Occipital lobe (tissue), 2 donors: ENCODE measurements around the gene SLC35E4. TPM values are rescaled to one million over a fixed set of nuclear protein-coding genes. Genes with fewer than 3 reads are reported as not detected.
"Not testable (repeated sequence)": the region's sequence is repeated elsewhere in the genome, so short reads cannot be mapped to it uniquely, and the experiment has no call there.

Source experiments
- DNase-seq: peaks from one replicate; lab custom pipeline; 2025; lab: John Stamatoyannopoulos, UW
- total RNA-seq: library from RNA; depleted of rRNA; stranded (reverse); fragments of >200 nt; gene quantifications from one replicate; pipeline ENCODE4 v1.2.3, GENCODE V29; 2014

Gene SLC35E4, protein sequence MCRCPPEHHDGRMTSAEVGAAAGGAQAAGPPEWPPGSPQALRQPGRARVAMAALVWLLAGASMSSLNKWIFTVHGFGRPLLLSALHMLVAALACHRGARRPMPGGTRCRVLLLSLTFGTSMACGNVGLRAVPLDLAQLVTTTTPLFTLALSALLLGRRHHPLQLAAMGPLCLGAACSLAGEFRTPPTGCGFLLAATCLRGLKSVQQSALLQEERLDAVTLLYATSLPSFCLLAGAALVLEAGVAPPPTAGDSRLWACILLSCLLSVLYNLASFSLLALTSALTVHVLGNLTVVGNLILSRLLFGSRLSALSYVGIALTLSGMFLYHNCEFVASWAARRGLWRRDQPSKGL
- total RNA-seq, result 5.5 TPM

DNA sequence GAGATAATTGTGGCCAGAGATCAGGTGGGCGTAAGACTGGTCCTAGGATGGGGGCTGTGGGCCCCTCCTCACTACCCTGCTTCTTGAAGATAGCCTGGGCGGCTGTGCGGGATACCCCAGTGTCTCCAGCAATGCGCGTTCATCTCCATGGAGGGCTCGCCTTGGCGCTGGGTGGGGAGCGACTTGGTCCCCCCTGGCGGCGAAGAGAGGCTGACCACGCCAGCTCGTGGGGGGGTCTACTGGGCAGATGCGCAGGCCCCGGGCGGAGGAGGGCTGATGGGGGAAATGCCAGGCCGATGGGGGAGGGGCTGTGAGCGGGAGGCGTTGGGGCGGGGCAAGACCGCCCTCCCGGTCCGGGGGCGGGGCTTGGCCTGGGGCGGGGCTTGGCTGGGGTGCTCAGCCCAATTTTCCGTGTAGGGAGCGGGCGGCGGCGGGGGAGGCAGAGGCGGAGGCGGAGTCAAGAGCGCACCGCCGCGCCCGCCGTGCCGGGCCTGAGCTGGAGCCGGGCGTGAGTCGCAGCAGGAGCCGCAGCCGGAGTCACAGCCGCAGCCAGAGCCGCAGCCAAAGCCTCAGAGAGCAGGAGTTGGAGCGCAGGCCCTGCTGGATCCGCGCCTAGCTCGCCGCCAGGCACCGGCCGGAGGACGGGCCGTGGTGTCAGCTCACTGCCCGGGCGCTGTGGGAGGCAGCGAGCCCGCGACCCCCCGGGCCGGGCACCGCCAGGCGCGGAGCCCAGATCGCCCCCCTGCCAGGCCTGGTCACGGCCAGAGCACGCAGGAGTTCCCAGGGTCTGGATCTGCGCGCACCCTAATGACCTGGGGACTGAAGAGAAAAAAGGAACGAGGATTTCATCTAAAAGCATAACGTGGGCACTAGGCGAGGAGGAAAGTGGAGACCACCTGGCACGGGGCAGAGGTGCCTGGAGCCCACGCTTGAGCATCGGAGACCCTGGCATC lies at the start of gene SLC35E4:
SLC35E4 (plus strand) TSS at position 509 of the 953 bp plus-strand sequence. CDS start 670 bp downstream, outside the sequence.
- peak; percentile 95 for DNase-seq

DNA sequence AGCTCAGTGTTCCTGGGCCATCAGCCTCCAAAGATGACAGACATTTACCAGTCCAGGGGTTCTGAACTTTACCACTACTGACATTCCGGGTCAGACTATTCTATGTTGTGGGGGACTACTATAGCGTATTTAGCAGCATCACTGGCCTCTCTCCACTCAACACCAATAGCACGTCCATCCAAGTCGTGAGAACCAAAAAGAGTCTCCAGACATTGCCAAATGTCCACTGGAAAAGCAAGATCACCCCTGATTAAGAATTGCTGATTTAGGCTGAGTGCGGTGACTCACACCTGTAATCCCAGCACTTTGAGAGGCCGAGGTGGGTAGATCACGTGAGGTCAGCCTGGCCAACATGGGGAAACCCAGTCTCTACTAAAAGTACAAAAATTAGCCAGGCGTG lies 49.2 kb upstream of the SLC35E4 start:
- DNase-seq, result no peak

DNA sequence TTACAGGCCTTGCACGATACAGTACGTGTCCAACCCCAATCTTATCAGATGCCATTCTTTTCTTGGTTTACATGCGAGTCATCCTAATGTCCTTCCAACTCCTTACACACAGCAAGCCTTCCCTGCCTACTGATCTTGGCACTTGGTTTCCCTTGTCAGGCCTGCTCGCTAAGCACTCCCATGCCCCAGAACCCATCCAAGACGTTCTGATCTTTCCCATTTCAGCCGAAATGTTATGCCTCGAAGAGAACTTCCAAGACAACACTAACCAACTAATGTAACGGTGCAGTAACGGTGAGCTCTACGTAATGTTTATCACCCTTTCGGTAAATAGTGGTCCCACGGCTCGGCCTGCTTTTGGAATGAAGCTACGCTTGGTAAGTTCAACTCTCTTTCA lies 44.4 kb upstream of the SLC35E4 start:
- no peak for DNase-seq

DNA sequence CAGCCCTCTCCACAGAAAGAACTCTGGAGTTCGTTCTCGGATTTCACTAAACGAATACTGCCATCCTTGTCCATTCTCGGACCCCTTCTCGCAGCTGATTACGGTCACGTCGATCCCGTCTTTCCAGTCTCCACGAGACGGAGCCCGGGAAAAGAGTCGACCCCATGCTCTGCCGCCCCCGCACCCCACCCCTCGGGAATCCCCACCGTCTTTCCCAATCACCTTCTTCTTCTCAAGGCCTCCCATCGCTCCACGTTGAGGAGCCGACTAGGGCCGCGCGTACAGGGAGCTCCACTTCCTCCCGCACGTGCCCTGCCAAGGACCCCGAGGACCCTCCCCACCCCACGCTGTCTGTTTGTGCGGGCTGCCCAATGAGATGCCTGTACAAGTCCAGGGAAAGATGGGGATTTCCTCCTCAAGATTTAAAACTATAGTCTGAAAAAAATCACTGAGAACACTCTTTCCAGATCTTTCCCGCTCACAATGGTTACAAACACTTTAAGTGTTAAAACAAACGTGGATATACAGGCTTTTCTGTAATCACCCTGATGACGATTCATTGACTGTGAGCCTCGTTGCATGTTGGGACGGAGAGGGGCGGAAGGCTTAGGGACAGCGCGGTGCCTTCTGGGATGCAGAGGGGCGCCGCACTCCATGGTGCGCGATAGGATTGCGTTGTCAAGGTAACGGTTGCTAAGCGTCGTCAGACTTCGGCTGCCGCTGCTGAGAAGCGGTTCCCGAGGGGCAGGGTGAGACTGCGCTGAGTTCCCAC lies 43.8 kb upstream of the SLC35E4 start, which contains the start of gene PES1:
PES1 (minus strand) TSS at position 323 of the 772 bp plus-strand sequence; CDS start at position 246, 77 bp downstream.
- DNase-seq, result peak; percentile 94

DNA sequence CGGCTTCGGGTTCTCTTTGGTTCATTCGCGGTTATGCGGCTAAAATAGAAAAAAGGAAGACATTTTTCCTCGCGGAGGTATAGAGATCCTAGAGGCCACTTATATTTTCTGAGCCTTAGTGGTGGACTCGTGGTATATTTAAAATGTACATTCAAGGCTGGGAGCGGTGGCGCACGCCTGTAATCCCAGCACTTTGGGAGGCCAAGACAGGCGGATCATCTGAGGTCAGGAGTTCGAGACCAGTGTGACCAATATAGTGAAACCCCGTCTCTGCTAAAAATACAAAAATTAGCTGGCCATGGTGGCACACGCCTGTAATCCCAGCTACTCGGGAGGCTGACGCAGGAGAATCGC lies 43.2 kb upstream of the SLC35E4 start:
- not testable (repeated sequence) for DNase-seq

DNA sequence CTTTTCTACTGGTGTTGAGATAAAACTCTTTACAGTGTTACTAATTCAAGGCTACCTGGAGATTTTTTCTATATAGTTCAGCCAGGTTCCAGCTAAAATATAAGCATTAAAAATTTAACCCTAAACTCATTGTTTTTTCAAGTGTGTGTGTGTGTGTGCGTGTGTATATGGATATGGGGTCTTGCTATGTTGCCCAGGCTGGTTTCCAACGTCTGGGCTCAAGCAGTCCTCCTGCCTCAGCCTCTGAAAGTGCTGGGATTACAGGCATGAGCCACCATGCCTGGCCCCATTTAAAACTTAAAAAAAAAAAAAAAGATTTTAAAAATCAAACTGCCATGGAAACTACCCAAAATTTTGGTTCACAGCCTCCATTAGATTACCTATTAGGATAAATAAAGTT lies 39.4 kb upstream of the SLC35E4 start:
- no peak for DNase-seq

DNA sequence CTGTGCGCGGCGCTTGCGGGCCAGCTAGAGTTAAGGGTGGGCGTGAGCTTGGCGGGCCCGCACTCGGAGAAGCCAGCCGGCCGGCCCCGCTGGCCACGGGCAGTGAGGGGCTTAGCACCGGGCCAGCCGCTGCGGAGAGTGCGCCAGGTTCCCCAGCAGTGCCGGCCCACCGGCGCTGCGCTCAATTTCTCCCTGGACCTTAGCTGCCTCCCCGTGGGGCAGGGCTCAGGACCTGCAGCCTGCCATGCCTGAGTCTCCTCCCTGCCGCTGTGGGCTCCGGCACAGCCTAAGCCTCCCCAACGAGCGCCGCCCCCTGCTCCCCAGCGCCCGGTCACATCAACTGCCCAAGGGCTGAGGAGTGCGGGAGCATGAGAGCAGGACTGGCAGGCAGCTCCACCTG lies 38.7 kb upstream of the SLC35E4 start:
- DNase-seq, result no peak

DNA sequence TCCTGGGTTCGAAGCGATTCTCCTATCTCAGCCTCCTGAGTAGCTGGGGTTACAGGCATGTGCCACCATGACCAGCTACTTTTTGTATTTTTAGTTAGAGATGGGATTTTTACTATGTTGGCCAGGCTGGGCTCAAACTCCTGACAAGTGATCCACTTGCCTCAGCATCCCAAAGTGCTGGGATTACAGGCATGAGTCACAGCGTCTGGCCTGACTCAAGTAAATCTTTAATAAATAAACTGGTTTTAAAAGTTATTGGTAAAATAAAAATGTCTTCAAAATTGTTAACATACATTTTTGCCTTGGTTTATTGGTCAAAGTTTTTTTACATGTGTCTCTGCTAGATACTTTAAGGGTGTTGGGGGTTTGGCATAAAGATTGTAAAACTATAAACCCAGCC lies 36.6 kb upstream of the SLC35E4 start:
- DNase-seq, result no peak

DNA sequence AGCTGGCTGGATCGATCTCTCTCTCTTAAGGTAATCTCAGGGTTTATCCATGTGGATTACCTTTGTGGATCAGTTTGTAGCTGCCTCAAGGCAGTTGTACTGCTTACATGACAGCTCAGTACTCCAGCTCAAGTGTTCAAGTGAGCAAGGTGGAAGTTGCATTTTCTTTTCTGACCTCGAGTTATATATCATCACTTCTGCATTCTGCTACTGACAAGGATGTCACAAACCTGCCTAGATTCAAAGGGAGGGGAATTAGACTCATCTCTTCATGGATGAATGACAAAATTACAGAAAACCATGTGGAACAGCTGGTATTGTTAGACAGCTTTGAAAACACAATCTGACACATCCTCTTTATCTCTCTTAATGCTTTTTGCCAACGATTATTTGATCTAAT lies 34.7 kb upstream of the SLC35E4 start:
- DNase-seq, result no peak

DNA sequence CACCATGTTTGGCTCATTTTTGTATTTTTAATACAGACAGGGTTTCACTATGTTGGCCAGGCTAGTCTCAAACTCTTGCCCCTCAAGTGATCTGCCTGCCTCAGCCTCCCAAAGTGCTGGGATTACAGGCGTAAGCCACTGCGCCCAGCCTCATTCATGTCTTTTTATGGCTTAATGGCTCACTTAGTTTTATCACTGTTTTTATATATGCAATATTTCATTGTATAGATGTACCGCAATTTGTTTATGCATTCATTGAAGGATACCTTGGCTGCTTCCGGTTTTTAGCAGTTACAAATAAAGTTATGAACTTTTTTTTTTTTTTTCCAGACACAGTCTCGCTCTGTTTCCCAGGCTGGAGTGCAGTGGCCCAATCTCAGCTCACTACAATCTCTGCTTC lies 34.1 kb upstream of the SLC35E4 start:
- DNase-seq, result no peak

DNA sequence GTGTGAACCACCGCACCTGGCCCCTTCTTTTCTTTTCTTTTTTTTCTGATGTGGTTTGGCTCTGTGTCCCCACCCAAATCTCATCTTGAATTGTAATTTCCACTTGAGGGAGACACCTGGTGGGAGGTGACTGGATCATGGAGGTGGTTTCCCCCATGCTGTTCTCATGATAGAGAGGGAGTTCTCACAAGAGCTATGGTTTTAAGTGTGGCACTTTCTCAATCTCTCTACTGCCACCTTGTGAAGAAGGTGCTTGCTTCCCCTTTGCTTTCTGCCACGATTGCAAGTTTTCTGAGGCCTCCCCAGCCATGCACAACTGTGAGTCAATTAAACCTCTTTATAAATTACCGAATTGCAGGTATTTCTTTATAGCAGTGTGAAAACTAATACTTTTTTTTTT lies 33.5 kb upstream of the SLC35E4 start:
- DNase-seq, result no peak

DNA sequence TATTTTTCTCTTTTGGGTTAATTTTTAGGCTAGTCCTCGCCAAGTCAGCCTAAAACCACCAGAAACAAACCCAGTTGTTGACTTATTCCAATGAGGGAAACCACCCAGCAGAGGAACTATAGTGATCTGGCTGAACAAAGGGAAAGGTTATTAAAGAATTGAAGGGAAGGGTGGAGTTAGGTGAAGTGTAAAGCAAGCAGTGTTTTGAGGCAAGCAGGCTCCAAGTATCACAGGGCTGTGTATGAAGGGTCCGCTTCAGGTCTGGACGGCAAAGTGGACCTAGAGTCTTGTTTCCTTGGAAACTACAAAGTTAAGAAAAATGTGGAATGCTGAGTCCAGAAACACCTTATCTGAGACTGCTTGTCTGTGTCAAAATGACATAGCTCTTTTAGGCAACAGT lies 31.8 kb upstream of the SLC35E4 start:
- DNase-seq, result no peak

DNA sequence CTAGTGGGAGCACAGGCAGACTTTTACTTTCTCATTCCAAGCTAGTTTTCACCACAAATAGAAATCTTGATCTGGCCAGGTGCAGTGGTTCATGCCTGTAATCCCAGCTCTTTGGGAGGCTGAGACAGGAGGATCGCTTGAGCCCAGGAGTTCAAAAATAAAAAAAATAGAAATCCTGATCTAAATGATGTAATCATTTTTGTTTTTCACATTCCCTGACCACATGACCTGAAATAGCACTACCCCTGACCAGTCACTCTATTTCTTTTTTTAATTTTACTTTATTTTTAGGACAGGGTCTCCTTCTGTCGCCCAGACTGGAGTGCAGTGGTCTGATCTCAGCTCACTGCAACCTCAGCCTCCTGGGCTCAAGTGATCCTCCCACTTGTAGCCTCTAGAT lies 30.9 kb upstream of the SLC35E4 start:
- no peak for DNase-seq

DNA sequence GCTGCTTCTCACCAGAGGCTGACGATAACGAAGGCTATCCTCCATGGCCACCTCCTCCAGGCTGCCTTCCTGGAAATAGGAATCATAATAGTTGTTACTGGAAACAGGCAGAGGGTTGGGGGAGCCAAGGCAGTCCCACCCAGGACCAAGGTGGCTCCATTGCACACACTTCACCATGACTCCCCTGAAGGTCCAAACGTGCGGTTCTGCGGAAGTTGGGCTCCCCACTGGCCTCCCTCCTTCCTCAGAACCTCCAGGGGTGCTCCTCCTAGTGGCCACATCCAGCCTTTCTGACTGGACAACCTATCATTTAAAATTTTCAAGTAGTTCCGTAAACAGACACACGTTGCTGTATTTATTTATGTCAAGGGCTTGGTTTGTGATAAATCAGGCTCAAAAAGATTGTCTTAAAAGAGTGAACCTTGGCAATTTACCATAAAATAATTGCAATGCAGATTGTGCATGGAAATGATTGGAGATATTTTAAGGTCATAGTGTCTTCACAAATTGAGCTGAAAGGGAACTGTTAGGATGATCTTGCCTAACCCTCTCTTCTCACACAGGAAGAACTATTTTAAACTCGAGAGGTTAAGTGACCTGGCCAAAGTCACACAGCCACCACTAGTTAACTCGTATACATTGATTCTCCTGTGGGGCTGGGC lies 30.0 kb upstream of the SLC35E4 start:
- DNase-seq, result no peak

DNA sequence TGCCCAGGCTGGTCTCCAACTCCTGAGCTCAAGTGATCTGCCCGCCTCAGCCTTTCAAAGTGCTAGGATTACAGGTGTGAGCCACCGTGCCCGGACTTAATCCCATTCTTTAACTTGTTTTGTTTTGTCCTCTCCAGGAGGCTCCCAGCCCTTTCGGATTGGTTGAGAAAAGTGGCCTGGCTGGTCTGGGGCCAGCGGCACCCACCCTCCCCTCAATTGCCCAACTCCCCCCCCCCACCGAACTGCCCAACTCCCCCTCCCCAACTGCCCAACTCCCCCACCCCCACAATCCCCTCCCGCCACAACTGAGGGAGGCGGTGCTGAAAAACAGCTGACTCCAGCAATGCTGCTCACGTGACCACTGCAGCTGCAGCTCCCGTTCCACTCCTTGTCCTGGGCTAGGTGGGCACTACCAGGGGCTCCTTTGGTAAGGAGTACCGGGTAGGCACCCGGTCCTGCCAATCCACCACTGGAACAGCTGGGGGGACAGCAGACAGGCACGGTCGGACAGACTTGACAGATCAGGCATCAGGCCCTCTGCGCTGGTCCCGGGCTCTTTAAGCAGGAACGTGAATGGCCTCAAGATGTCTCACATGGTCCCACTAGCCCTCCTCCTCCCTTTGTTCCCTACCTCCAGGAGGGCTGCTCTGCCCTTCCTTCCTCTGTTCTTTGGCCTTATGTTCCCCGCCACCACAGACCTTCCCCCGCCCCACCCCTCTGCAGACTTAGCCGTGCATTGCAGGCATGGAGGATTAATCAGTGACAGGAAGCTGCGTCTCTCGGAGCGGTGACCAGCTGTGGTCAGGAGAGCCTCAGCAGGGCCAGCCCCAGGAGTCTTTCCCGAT lies 28.9 kb upstream of the SLC35E4 start, which contains the start of gene TCN2:
TCN2 (plus strand) TSS at position 720 of the 845 bp plus-strand sequence. CDS start 158 bp downstream, outside the sequence.
- peak; percentile 67 for DNase-seq

DNA sequence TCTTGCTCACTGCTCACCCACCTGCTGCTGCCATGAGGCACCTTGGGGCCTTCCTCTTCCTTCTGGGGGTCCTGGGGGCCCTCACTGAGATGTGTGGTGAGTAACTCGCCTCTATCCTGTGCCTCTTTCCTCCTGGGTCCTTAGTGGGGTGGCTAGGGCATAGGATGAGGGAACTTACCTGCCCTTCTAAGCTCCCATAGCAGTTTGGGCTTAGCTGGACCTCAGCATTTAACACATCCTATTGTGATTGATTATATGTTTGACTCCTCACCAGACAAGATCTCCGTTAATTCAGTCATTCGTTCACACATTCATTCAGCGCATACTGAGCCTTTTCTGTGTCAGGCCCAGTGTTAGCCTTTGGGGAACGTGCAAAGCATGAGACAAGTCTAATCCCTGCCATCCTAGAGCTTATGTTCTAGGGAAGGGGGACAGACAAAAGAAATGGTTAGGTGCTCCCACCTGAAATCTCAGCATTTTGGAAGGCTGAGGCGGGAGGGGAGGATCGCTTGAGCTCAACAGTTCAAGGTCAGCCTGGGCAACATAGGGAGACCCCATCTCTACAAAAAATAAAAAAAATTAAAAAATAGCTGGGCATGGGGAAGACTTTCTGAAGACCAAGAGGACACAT lies 28.2 kb upstream of the SLC35E4 start:
- no peak for DNase-seq

DNA sequence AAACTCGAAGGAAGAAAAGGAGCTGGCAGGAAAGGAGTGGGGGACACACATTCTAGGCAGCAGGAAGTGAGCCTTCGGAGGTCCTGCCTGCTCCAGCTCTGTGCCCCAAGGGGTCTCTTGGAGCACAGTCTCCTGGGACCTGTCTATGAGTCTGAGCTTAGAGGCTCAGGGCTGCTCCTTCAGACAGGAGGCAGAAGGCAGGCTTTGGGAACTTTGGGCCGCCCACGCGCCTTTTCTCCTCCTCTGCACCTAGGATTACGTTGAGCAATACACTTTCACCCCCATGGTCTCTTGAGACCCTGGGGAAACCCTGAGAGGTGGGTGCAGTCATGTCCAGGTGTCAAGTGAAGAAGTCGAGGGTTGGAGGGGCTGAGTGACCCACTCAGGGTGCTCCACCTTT lies 27.6 kb upstream of the SLC35E4 start:
- no peak for DNase-seq

DNA sequence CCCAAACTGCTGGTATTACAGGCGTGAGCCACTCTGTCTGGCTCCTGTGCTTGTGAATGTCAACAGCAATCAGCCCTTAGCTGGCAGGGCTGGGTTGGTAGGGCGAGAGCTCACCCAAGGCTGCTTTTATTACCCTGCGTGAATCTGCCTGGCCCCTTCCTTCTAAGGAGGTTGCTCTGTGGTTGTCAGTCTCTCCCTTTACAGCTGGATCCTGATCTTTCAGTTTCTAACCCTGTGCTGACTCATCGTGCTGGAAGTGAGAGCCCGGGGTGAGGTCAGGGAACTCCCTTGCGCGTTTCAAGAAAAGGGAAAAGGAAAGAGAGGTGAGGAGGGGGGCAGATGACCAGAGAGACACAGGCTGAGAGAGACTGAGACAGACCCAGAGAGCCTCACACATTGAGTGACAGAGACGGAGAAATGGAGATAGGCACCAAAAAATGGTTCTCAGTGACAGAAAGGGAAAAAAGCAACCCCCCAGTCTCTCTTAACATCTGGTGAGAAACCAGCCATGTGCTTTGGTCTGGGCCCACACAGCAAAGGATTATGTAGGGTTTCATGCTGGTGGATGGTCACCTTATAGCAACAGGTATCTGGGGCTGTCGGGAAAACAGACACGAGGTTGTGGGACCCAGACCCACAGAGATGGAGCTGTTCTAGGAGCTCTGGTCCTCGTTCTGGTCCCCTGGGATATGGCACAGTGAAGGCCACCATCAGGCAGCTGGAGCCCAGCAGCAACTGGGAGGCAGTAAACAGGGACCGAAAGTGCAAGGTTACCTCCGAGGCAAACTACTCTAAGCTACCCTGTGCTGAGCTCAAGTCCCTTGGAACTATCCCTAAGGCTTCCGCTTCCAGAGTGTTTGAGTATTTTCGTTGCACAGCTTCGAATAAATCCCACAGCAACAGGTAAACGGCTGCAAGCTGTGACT lies 26.1 kb upstream of the SLC35E4 start:
- DNase-seq, result no peak

DNA sequence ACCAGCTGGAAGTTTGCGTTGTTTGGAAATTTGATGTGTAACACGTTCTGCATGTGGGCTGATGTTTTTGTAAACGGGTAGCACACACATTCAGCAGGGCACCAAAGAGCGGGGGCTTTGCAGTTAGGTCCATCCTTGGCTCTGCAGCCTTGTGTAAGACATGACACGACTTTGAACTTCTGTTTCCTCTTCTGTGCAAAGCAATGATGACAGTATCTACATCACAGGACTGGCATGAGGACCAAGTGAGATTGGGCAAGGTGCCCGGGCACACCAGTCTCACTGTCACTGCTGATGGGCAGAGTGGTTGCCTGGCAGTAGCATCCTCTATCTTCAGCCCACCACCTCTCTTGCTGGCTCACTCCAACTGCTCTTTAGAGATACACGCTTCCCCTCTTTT lies 25.3 kb upstream of the SLC35E4 start:
- no peak for DNase-seq
